Activated naive CD4-positive, alpha-beta T cell treated with Interleukin-2 at 50 U/mL for 16 hours (primary cell): Measurements from ENCODE around the gene NUBP2.
A peak's percentile ranks its signal among the peaks of the same experiment; 100 is the strongest.

Experiments used
- DNase-seq: peaks from one replicate; pipeline ENCODE4 v3.0.0-alpha.2; 2020

Gene NUBP2

GRCh38 chr16:1772908-1773702 lies 9.7 kb upstream of the NUBP2 start, which contains the start of gene MRPS34:
Gene MRPS34 (minus strand): TSS chr16:1773134. CDS start chr16:1773119, 15 bp downstream.
- DNase-seq: peak; percentile 82

- peak; percentile 19 for DNase-seq
Observed at GRCh38 chr16:1773703-1774447, 8.9 kb upstream of the NUBP2 start.

- no peak for DNase-seq
Observed at GRCh38 chr16:1774448-1774780, 8.3 kb upstream of the NUBP2 start.

- no peak for DNase-seq
Observed at GRCh38 chr16:1775006-1775845, 7.5 kb upstream of the NUBP2 start.

GRCh38 chr16:1775846-1776671 lies 6.7 kb upstream of the NUBP2 start:
- no peak for DNase-seq

- DNase-seq: no peak
Observed at GRCh38 chr16:1776672-1776955, 6.1 kb upstream of the NUBP2 start.

- no peak for DNase-seq
Observed at GRCh38 chr16:1776991-1777374, 5.8 kb upstream of the NUBP2 start.

- DNase-seq: no peak
Observed at GRCh38 chr16:1777375-1778199, 5.2 kb upstream of the NUBP2 start.

- DNase-seq: no peak
Observed at GRCh38 chr16:1778200-1779179, 4.3 kb upstream of the NUBP2 start.

GRCh38 chr16:1779234-1779701 lies 3.5 kb upstream of the NUBP2 start:
- no peak for DNase-seq

- no peak for DNase-seq
Observed at GRCh38 chr16:1779741-1780676, 2.8 kb upstream of the NUBP2 start.

- no peak for DNase-seq
Observed at GRCh38 chr16:1780677-1781072, 2.1 kb upstream of the NUBP2 start.

GRCh38 chr16:1781254-1781653 lies 1.5 kb upstream of the NUBP2 start:
- no peak for DNase-seq

GRCh38 chr16:1781758-1782407 lies 877 bp upstream of the NUBP2 start:
- DNase-seq: peak; percentile 44

GRCh38 chr16:1784977-1785845 lies 2.5 kb downstream of the NUBP2 start:
- DNase-seq: no peak

GRCh38 chr16:1785846-1786170 lies 3.0 kb downstream of the NUBP2 start:
- no peak for DNase-seq

GRCh38 chr16:1786242-1787055 lies 3.7 kb downstream of the NUBP2 start:
- no peak for DNase-seq
